HEK293T (cell line): ENCODE results near the gene TNRC6C.

ENCODE experiments used
- CTCF ChIA-PET: fragments of 350-600 bp; formaldehyde crosslinking; extraction: SDS; loops from one replicate; lab custom pipeline; 2021; ENCODE audit warnings: antibody characterized with exemption, inconsistent platforms; lab: Yijun Ruan, JAX
- POLR2A ChIA-PET: fragments of 350-600 bp; formaldehyde crosslinking; extraction: SDS; loops from one replicate; lab custom pipeline; 2020; ENCODE audit warnings: antibody characterized with exemption, inconsistent platforms; lab: Yijun Ruan, JAX
- DNase-seq: peaks from one replicate; pipeline ENCODE4 v3.0.0; 2012; ENCODE audit warnings: mixed read lengths; ENCODE audit errors: extremely low spot score
- ARNT ChIP-seq: fragments of 450-650 bp; IDR thresholded peaks from 2 replicates; pipeline ENCODE4 v1.6.1; 2017; ENCODE audit warnings: mild to moderate bottlenecking
- BHLHE40 ChIP-seq: fragments of 450-650 bp; IDR thresholded peaks from 2 replicates; pipeline ENCODE4 v1.6.1; 2016; ENCODE audit warnings: mild to moderate bottlenecking, moderate library complexity, borderline replicate concordance
- CTBP1 ChIP-seq: fragments of 450-650 bp; IDR thresholded peaks from 2 replicates; pipeline ENCODE4 v1.6.1; 2016; ENCODE audit warnings: borderline replicate concordance
- ELF4 ChIP-seq: fragments of 450-650 bp; IDR thresholded peaks from 2 replicates; pipeline ENCODE4 v1.6.1; 2017; ENCODE audit warnings: antibody characterized with exemption
- FOXA1 ChIP-seq: fragments of 450-650 bp; IDR thresholded peaks from 2 replicates; pipeline ENCODE4 v1.6.1; 2016; ENCODE audit warnings: mild to moderate bottlenecking
- FOXK2 ChIP-seq: fragments of 450-650 bp; IDR thresholded peaks from 2 replicates; pipeline ENCODE4 v1.6.1; 2016; ENCODE audit warnings: mild to moderate bottlenecking
- FOXM1 ChIP-seq: fragments of 450-650 bp; IDR thresholded peaks from 2 replicates; pipeline ENCODE4 v1.6.1; 2017; ENCODE audit warnings: mild to moderate bottlenecking, borderline replicate concordance
- HDGF ChIP-seq: fragments of 450-650 bp; IDR thresholded peaks from 2 replicates; pipeline ENCODE4 v1.6.1; 2017; ENCODE audit warnings: antibody characterized with exemption, borderline replicate concordance
- L3MBTL2 ChIP-seq: fragments of 450-650 bp; conservative IDR thresholded peaks from 2 replicates; pipeline ENCODE4 v1.6.1; 2016; ENCODE audit warnings: mild to moderate bottlenecking
- LEF1 ChIP-seq: fragments of 450-650 bp; IDR thresholded peaks from 2 replicates; pipeline ENCODE4 v1.6.1; 2017; ENCODE audit warnings: mild to moderate bottlenecking, borderline replicate concordance
- NFRKB ChIP-seq: fragments of 450-650 bp; IDR thresholded peaks from 2 replicates; pipeline ENCODE4 v1.6.1; 2016; ENCODE audit warnings: mild to moderate bottlenecking, moderate library complexity
- SP1 ChIP-seq: fragments of 450-650 bp; IDR thresholded peaks from 2 replicates; pipeline ENCODE4 v1.6.1; 2017
- SUZ12 ChIP-seq: fragments of 450-650 bp; IDR thresholded peaks from 2 replicates; pipeline ENCODE4 v1.6.1; 2016; ENCODE audit warnings: mild to moderate bottlenecking
- TARDBP ChIP-seq: fragments of 450-650 bp; IDR thresholded peaks from 2 replicates; pipeline ENCODE4 v1.6.1; 2016
- ZNF384 ChIP-seq: fragments of 450-650 bp; IDR thresholded peaks from 2 replicates; pipeline ENCODE4 v1.6.1; 2016
- TF ChIP-seq, protein P1 (sequence below): fragments of 450-650 bp; IDR thresholded peaks from 2 replicates; pipeline ENCODE4 v1.6.1; 2016

Gene TNRC6C

DNA sequence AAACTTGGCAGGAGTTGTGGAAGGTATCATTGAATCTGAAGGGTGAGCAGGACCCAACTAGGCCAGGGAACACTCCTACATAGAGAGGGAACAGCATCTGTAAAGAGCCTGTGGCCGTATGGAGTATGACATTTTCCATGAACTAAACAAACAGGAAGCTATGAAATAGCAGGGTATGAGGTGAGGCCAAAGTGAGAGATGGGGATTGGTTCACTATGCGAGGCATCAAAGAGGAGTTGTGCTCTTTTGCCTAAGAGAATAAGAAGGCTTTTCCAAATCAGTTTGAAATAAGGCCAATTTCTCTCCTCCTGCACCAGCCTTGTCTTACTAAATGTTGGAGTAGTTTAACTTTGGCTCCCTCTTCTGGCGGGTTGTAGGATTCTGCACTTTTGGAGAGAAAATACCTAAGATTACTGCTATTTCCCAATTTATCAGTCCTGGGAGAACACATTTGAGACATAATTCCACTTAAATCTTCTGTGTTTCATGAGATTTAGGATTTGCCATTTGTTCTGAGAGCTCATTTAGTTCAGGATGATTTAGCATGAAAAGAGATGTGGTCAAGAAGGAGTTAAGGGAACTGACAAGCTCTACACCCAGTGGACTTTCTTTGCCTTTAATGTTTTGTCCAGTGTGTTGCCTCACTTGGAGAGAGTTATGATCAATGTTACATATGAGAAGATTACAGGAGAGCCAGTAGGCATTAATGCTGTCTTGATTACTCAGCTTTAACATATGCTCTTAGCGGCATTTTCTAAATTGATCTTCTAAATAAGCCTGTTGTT is 55.4 kb downstream of the TNRC6C start:
- ChIA-PET CTCF (interaction anchor here (0.5 to 2.1 kb wide), 21 partner anchors 9 to 497 kb away, joined by 3 to 12 read pairs (median 3); partner anchors contain the start of gene TNRC6C), POLR2A (interaction anchor here (1.0 to 3.6 kb wide), 2 partner anchors 12 to 56 kb away, joined by 3 to 15 read pairs; partner anchors contain the start of gene TNRC6C)
- DNase-seq, result peak; percentile 52
- TF ChIP-seq SUZ12 (no peak), FOXA1 (no peak), BHLHE40 (no peak), ELF4 (no peak), TARDBP (no peak), ZNF384 (no peak), HDGF (no peak), SP1 (no peak), FOXK2 (no peak), LEF1 (no peak), ARNT (no peak), L3MBTL2 (no peak)
- TF ChIP-seq, protein P1, sequence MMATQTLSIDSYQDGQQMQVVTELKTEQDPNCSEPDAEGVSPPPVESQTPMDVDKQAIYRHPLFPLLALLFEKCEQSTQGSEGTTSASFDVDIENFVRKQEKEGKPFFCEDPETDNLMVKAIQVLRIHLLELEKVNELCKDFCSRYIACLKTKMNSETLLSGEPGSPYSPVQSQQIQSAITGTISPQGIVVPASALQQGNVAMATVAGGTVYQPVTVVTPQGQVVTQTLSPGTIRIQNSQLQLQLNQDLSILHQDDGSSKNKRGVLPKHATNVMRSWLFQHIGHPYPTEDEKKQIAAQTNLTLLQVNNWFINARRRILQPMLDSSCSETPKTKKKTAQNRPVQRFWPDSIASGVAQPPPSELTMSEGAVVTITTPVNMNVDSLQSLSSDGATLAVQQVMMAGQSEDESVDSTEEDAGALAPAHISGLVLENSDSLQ, result no peak

DNA sequence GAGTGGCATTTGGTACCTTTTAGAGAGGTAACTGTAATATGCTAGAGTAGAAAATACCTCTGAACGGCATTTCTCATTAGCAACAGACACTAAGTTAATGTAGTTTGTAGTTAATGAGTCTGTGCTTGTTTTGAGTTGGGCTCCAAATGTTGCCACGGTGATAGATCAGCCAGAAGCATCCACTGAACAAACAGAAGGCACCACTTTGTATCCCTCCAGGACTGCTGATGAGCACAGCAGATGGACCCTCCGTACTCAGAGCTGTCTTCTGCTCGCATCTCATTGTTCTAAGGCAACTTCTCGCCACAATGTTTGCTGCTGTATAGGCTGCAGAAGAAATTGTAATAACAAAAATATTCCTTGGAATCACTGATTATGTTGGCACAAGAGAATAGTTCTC is 56.1 kb downstream of the TNRC6C start:
- CTCF ChIA-PET, result interaction anchor here (0.7 to 2.1 kb wide), 8 partner anchors 10 to 241 kb away, joined by 3 to 10 read pairs (median 5); no protein-coding TSS in a partner anchor
- no peak for DNase-seq
- TF ChIP-seq LEF1 (no peak), FOXK2 (no peak), ELF4 (no peak), SP1 (no peak), L3MBTL2 (no peak), HDGF (no peak), BHLHE40 (no peak), SUZ12 (no peak), FOXA1 (no peak), TARDBP (no peak), CTBP1 (no peak), FOXM1 (no peak), ZNF384 (no peak), NFRKB (no peak), ARNT (no peak)
- TF ChIP-seq, protein P1, result no peak
- POLR2A ChIA-PET, result interaction anchor here (3.6 kb wide), 1 partner anchor 57 kb away, joined by 15 read pairs; the partner anchor contains the start of gene TNRC6C

DNA sequence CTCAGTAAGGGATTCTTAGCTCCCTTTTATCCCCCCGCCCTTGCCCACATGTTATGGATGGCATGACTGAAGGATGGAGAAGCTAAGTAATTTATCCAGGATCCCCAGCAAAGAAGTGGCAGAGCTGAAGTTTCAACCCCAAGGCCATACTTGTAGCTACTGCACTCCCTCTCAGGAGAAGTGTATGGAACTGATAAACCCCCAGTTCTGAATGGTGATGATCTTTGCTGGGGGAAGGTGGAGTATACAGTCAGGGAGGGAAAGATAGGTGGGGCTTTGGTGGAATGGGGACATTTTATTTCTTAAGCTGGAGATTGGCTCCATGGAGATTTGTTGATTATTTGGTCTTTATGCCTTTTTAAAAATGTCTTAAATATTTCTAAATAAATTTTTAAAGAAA is 58.3 kb downstream of the TNRC6C start:
- TF ChIP-seq SP1 (no peak), FOXM1 (no peak), SUZ12 (no peak), ELF4 (no peak), TARDBP (no peak), HDGF (no peak), L3MBTL2 (no peak), NFRKB (no peak), BHLHE40 (no peak)
- TF ChIP-seq, protein P1, result no peak
- POLR2A ChIA-PET, result interaction anchor here (1.5 kb wide), 1 partner anchor 58 kb away, joined by 8 read pairs; the partner anchor contains the start of gene TNRC6C
- no peak for DNase-seq
- CTCF ChIA-PET, result interaction anchor here (1.2 kb wide), 1 partner anchor 124 kb away, joined by 4 read pairs; no protein-coding TSS in a partner anchor

DNA sequence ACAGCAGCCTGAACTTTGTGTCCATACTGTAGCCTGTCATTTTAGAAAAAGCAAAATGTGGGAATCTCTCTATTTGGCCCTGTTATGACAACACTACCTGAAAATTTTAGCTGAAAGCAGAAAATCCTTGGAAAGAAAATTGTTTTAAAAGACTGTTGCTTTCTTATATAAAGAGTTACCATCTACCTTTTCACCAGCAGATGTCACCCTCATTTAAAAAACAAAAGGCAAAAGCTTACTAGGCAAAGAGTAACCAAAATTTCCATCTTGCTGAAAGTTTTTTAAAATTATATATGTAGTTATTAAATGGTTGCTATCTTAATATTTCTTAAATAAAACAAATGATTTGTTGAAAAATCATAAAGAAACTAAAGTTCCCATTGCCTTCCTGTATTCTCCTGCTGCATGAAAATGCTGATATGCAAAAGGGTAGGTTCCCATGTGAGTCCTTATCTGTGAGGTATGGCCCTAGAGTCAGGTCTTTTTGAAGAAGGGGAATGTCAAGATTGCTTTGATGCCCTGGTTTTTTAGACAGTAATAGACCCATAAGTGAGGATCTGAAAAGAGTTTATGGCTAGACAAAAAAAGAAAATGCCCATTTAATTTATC is 61.0 kb downstream of the TNRC6C start:
- POLR2A ChIA-PET, result interaction anchor here (1.6 kb wide), 1 partner anchor 61 kb away, joined by 5 read pairs; the partner anchor contains the start of gene TNRC6C
- TF ChIP-seq BHLHE40, result no peak
- TF ChIP-seq ARNT, result no peak
- TF ChIP-seq TARDBP, result no peak
- no peak for TF ChIP-seq L3MBTL2
- TF ChIP-seq, protein P1, result no peak
- no peak for TF ChIP-seq HDGF
- no peak for TF ChIP-seq SP1
- TF ChIP-seq SUZ12, result no peak
- no peak for TF ChIP-seq FOXM1
- no peak for TF ChIP-seq CTBP1
- TF ChIP-seq NFRKB, result no peak
- TF ChIP-seq FOXA1, result no peak
- TF ChIP-seq LEF1, result no peak
- TF ChIP-seq FOXK2, result no peak
- TF ChIP-seq ELF4, result no peak
- no peak for TF ChIP-seq ZNF384
- no peak for DNase-seq
- CTCF ChIA-PET, result interaction anchor here (0.7 to 1.6 kb wide), 10 partner anchors 9 to 250 kb away, joined by 3 to 5 read pairs (median 4); no protein-coding TSS in a partner anchor
